GM19452 (cell line): ENCODE results near the gene LTF.

Experiments used
- ATAC-seq: cut with Tn5 transposase; IDR thresholded peaks from one replicate; pipeline ENCODE4 v1.9.1; 2021; ENCODE audit not compliant: unreplicated experiment

Gene LTF

DNA sequence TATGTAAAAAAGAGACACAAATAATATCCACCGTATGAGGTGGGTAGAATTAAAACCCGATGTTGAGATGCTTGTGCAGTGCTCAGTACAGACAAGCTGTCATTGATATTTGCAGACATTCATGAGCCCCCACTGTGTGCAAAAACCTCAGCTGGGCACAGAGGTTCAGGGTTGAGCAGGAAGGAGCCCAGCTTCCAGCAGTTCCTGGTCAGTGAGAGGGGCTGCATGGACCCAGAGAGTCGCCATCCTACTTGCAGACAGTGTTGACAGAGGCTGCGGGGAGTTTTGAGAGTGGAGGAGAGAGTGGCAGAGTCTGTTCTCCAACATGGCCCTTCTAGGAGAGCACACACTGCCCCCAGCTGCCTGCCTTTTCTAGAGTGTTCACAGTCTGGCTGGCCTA, 6.1 kb upstream of the LTF start:
- ATAC-seq, result no peak

DNA sequence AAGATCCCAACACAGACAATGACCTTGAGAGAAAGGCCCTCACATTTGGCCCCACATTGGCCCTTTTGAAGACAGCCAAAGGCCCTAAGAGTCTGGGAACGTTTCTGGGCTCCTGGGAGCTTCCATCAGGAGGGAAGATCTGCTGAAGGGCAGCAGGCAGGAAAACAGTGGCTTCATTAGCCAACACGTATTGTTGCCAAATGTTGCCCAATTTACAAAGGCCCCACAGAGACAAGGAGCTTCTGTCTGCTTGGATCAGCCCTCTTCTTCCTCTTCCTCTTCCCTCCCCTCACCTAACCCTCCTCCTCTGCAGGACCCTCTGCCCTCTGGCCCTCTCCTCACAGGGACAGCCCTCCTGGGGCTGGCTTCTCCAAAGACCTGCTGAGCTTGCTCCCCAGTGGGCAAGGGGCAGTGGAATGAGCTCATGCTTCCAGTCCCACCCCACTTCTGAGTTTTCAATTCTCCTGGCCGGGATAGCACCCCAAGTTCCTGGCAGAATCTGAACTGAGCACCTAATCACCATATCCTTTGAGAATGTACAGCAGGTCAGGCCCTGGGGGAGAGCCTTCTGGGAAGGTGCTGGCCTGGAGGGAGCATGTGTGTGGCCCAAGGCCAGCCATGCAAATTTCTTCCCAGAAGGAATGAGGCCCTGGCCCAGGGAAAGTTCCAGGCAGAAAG, 5.1 kb upstream of the LTF start:
- ATAC-seq, result no peak

DNA sequence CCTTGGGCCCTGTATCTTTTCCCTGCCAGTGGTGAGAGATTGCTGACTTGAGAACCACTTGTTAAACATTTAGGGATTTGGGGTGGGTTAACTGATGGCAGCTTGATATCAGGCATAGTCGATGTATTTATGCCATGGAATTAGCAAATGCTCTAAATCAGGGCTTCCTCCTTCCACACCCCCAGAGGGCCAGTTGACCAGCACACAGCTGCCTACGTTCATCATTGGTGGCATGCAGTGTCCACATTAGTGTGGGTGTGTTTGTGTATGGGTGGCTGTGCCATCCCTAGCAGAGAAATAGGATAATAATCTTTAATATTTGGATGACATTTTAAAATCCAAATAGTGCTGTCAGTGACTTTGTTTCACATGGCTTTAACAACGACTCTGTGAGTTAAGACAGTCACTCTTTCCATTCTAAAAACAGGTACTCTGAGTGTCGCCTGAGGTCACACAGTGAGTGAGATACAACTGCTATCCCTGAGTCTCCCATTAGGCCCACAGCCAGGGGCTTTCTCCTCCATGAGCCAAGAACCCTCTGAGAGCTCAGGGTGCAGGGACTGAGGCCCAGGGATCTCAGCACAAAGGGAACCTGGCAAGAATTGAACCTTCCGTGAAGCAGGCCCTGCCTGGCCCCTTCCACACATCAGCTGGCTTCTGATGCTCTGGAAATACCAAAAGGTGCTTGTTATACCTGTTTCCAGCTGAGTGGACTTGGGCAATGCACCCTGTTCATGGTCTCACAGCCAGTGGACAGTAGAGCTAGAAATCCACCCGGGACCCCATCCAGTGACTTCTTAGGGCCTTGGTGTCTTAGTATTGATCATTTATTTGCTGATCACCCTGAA, 4.3 kb upstream of the LTF start:
- no peak for ATAC-seq

DNA sequence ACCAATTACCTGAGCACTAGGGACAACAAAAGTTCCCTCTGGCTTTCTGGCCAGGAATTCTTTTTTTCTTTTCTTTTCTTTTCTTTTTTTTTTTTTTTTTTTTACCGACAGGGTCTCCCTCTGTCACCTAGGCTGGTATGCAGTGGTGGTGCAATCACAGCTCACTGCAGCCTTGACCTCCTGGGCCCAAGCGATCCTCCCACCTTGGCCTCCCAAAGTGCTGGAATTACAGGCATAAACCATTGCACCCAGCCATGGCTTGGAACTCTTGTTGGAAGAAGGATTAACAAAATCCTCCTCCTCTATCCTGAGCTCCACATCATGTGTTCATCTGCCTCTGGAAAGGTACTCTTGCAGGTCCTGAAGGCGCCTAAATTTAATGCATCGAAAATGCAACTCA, 2.9 kb upstream of the LTF start:
- no peak for ATAC-seq

DNA sequence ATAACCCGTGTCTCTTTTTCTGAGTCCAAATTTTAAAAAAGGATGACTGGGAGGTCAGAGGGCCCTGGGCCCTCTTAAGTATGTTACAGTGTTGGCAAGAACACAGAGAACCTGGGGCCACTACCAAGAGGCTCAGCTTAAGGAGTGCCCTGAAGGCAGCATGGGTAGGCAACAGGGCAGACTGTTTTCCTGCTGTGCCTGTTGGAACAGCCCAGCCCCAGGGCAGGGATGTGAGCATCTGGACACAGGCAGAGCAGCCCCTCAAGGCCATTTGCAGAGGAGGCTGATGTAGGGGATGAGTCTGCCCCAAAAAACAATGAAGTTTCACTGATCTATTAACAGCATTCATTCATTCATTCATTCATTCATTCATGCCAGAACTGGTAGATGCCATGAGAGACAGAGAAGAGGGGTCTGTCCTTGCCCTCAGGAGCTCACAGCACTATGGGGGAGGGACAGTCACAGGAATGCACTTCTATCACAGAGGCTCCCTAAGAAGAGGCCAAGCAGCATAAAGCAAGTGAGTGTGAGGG, 2.2 kb upstream of the LTF start:
- no peak for ATAC-seq

DNA sequence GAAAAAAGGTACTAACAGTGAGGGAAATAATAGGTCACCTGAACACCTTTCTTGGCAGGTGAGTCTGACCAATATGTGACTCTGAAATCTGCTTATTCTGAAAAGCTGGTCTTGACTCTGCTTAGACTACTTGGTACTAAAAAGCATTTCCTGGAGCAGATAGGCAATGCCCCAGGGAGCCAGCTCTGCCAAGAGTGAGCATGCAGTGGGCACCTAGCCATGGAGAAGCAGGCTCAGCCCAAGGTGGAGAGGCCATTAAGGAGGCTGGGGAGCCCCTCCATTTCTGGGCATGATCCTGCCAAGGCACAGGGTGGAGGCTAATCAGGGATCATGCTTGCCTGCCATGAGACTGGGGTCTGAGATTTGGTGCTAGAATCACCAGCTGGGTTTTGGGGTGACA, 1.6 kb upstream of the LTF start:
- ATAC-seq, result no peak

DNA sequence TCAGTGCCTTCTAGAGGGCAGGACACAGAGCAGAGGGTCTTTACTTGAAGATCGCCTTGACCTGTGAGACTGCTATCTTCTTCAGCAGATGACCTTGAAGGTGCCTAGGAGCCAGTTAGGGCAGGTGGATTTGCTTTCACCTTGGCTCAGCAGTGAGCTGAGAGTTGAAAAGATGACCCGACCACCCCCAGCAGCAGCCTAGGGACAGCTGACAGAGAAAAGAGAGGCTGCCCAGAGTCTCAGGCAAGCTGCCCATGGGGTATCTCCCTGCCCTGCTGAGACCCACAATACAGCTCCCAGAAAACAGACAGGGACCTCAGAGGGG, 453 bp upstream of the LTF start:
- no peak for ATAC-seq

DNA sequence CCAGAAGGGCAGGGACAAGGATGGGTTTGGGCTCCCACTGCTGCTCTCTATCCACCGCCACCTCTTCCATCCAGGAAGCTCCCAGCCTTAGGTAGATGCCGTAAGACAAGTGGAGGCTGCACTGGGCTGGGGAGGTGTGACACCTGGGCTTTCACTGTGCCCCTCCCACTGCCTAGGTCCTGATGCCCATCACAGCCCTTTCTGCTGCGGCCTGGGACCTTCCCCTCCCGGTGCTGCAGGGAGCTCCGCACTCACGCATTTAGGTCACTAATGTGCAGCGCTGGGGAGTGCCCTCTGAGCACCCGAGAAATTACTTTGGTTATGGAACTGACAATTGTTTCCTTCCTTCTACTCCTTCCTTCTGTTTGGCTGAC, 850 bp downstream of the LTF start:
- no peak for ATAC-seq

DNA sequence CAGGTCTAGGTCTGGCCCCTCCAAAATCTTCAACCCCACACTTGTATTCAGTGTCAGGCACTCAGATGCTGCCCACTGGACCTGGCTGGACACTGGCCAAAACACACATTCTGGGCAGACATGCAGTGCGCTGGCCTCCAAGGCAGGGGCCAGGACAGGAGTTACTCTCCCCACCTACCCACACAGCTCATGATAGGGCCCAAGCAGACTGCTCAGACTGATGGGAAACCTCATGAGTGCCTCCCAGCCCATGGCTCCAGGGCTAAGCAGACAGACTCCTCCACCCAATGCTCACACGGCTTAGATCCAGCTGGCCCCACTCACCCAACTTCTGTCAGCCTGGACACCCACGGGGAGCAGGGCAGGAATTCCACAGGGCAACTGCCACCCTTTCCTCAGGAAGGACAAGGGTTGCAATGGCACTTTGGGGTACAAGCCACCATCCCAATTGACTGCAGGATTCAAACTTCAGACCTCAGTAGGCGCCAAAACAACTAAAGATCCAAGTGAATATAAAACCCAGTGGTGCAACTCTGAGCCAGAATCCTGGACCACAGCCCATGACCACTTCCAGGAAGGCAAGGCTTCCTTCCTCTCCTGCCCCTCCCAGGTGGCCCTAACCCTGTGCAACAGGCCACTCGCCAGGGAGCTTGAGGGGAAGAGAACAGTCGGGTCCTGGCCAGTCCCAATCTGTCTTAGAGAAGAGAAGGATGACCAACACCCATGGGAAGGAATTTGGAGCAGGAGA, 1.4 kb downstream of the LTF start:
- ATAC-seq, result no peak

DNA sequence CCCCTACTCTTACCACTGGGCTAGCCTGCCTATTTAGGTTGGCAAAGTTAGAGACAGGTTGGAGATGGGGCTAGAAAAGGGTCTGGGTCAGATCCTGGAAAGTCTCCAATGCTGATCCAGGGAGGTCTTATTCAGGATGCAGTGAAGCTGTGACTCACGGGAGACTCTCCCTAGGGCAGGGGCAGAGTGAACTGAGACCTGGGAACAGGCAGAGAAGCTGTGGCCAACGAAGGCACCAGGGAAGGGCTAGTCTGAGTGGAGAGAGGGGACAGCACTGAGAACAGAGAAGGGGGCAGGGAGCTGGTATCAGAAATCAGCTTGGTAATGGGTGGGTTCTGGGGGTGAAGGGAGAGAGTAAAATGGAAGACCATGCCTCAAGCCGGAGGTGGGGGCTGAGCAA, 2.2 kb downstream of the LTF start:
- no peak for ATAC-seq

DNA sequence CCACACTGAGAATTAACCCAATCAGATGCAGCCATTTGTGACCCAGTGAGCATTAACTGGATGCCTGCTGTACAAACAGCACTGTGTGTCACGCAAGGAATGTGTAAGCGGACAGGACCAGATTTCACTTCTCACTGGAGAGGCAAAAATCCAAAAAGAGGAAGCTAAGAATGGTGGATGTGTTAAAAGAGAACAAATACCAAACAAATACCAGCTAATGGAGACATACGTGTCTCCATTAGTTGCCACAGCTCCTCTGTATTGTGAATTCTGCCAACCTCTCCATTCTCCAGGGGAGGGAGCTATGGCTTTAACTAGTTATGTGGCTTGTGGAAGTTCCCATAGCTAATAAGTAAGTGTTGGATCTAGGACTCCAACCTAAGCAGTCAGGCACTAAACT, 2.6 kb downstream of the LTF start:
- ATAC-seq, result no peak

DNA sequence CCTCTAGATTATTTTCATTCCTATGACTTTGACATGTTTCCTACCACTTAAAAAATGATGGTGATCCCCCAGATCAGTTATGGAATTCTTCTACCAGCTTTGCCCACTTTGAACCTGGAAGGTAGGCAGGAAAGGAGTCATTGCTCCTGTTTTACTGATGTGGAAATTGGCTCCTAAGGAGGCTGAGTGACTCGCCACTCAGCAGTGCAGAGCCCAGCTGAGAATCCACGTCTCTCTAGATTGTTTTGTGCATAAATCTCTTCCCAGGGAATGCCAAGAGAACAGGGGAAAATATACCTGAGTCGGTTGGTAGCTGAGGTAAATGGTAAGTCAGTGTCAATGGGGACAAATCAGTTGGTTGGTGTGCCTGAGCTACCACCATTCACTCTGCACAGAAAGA, 4.7 kb downstream of the LTF start:
- ATAC-seq, result no peak

DNA sequence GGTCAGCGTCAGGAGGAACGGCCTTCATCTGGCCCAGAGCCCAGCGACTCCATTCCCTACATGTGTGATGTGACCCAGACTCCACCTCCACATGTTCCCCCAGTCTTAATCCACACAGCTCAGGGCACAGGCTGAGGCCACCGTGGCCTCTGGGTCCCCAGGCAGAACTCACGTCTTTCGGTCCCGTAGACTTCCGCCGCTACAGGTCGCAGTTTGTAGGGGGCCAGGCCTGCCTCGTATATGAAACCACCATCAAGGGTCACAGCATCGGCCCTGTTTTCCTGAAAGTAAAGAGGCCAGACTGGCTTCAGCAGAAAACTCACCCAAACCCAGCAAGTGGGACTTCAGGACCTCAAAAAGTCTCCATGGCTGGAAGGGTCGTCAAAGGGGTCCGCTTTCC, 8.6 kb downstream of the LTF start:
- no peak for ATAC-seq

DNA sequence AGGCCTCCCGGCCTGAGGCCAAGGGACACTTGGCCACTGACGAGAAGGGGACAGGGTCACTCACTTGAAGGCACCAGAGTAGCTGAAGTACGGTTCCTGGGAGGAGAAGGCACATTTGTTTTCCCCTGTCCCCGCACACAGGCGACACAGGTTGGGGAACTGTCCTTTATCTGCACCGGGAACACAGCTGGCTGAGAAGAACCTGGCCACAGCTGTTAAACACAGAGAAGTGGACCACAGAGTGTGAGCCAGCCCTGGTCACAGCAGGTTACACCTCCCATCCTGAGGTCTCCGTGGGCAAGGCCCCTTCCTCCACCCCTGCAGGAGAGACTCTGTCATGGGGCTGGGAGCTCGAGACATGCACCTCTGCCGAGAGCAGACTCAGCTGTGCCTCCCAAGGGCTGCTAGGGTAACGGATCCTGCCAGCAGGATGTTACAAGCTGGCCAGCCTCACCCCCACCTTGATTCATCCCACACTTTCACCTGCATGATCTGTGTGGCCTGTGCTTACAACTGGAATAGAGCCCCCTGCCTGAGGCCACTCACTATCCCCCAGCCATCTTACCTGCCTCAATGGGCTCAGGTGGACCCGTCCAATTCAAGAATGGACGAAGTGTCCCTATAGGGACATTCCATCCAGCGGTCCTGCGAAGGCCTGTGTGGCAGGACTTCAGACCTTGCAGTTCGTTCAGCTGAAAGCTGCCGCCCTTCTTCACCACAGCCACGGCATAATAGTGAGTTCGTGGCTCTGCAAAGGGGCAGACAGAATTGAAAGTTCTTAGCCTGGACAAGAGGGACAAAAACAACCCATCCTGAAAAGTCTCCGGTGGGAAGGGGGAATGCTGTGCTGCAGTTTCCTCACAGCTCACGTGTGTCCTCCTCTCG, 9.2 kb downstream of the LTF start:
- no peak for ATAC-seq

DNA sequence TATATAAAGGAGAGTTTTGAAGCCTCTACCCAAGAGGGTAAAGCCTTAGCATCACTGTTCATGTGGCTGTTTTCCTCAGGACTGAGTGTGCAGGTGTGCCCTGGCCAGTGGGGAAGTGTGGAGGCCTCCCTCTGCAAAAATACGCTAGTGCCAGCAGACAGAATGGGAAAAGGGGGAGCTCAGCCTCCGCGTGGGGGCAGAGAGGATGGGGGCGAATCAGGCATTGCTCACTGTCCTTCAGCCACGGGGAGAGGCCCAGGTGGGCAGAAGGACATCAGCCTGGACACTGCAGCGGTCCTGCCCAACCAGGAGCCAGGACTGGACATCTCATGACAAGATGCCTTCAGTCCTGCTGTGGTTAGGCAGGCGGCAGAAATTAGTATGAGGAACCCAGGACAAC, 10.1 kb downstream of the LTF start:
- no peak for ATAC-seq

DNA sequence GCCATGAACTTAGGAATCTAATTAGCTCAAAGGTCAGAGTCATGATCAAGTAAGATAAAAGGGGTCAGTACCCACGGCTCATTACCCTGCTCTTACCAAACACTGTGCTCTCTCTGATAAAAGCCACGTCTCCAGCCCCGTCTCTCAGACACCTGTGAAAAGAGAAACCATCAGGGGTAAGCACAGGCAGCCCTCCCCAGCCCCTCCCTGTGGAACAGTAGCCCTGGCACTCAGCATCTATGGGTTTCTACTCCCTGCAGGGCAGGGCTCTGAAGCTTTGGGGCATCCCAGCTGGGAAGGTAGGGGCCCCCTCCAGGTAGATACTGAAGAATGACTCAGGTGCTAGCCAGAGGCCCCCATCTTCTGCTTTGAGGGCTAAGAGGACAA, 10.5 kb downstream of the LTF start:
- no peak for ATAC-seq

DNA sequence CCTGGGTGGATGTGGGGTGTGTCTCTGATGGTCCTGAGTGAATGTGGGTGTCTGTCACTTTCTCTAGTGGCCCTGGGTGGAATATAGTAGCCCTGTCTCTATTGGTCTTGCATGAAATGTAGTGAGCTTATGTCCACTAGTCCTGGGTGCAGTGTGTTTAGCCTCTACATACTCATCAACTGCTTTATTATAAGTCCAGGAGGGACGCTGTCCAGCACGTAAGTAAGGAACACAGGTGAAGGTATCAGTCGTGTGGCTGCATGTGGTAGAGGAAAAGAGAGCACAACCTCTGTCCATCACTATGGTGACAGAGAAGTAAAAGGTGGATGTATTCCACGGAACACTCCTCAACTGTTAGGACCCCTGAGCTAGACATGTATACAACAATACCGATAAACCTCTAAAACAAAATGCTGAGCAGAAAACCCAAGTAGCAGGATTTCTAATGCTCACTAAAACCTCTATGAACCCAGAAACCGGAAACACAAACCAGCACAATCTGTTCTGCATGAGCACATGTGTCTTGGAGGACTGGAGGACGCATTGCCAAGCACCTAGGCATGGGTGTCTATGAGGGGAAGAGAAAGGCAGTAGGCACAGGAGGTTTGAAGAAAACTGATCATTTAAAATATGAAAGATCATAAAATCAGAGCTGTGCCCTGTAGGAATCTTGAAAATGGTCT, 11.0 kb downstream of the LTF start:
- no peak for ATAC-seq

DNA sequence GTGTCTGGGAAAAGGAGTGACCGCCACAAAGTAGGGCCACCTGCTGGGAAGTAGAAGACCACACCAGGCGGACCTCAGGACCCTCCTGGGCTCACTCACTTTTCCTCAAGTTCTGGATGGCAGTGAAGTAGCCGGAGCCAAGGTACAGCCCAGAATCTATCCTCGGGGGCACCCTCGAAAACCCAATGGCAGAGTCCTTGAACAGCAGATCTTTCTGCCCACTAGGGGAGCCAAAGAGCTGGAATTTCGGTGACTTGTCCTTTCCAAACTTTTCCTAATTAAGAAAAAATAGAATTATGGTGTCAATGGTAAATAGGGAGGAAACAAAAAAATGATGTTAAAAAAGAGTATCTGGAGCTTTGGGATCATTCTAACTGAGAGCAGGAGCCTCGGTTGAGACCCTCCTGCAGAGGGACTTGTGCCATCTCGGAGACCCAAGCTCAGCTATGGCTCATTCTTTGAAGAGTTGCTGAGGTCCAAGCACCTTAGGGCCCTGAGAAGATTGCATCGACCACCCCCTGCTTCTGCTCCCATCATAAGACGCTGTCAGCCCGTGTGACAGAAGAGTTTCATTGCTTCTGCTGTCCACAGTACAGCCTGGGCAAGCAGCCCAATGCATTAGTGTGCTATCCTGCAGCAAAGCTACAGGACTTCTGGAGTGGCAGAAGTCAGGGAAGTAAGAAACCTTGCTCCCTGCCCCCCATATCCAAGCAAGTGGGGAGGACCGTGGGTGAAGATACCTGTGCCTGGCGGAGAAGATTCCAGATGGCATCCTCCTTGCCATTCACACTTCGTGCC, 14.8 kb downstream of the LTF start:
- no peak for ATAC-seq

DNA sequence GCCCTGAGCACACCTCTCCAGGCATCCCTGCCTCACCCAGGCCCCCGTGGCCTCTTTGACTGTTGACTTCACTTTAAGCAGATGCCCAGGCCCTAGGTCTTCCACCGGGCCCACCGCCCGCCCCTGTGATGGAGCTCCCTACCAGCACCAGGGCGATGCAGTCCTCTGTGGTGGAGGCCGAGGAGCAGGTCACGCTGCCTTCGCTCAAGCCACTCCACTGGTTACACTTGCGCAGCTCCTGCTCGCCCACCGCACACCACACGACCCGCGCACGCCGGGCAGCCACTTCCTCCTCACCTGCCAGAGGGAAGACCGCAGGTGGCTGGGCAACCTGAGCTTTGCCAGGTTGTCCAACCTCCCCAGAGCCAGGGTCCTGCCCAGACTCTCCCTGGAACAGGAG, 16.0 kb downstream of the LTF start:
- ATAC-seq, result no peak
